Activated CD4-positive, alpha-beta T cell treated with anti-CD3 and anti-CD28 coated beads for 1 hour (primary cell): ENCODE results near the gene DUS1L.

ENCODE experiments used
- DNase-seq: peaks from one replicate; pipeline ENCODE4 v3.0.0-alpha.2; 2020

DUS1L gene

GRCh38 chr17:82087961-82088837 lies 22.6 kb upstream of the DUS1L start:
- no peak for DNase-seq

GRCh38 chr17:82086941-82087906 lies 21.6 kb upstream of the DUS1L start:
- no peak for DNase-seq

GRCh38 chr17:82085931-82086764 lies 20.5 kb upstream of the DUS1L start:
- DNase-seq: no peak

GRCh38 chr17:82085031-82085861 lies 19.6 kb upstream of the DUS1L start:
- no peak for DNase-seq

- DNase-seq: no peak
These were observed 18.9 kb upstream of the DUS1L start for GRCh38 chr17:82084373-82085030.

- no peak for DNase-seq
These were observed 18.1 kb upstream of the DUS1L start for GRCh38 chr17:82083533-82084359.

GRCh38 chr17:82083009-82083408 lies 17.4 kb upstream of the DUS1L start:
- DNase-seq: no peak

- no peak for DNase-seq
These were observed 16.9 kb upstream of the DUS1L start for GRCh38 chr17:82082456-82082855.

GRCh38 chr17:82081966-82082365 lies 16.4 kb upstream of the DUS1L start:
- DNase-seq: no peak

- no peak for DNase-seq
These were observed 15.9 kb upstream of the DUS1L start for GRCh38 chr17:82081546-82081945.

- no peak for DNase-seq
These were observed 15.3 kb upstream of the DUS1L start for GRCh38 chr17:82080789-82081464.

GRCh38 chr17:82080048-82080788 lies 14.6 kb upstream of the DUS1L start:
- DNase-seq: no peak

- DNase-seq: no peak
These were observed 13.5 kb upstream of the DUS1L start for GRCh38 chr17:82079001-82079677.

- DNase-seq: no peak
These were observed 12.8 kb upstream of the DUS1L start for GRCh38 chr17:82078433-82078832.

GRCh38 chr17:82077617-82078358 lies 12.2 kb upstream of the DUS1L start:
- no peak for DNase-seq

GRCh38 chr17:82076785-82077591 lies 11.4 kb upstream of the DUS1L start:
- DNase-seq: no peak
